Lung (tissue), 12 donors: ENCODE results near the gene MSANTD2. TPM values are rescaled to one million over a fixed set of nuclear protein-coding genes. Genes with fewer than 3 reads are reported as not detected.

Source experiments
- ATAC-seq: fragments of 200-7000 bp; cut with Tn5 transposase; one replicate; pipeline ENCODE4 v1.9.1; 2020; ENCODE audit warnings: moderate number of reproducible peaks; ENCODE audit not compliant: insufficient read depth, low FRiP score
- DNase-seq, 3 donors: peaks; one replicate each; pipeline ENCODE4 v3.0.0-alpha.2; 2013 to 2017
- H3K27ac ChIP-seq, 2 donors: one replicate each; pipeline ENCODE4 v1.5.1; 2013; ENCODE audit warnings: mild to moderate bottlenecking in 2 of 2, moderate library complexity in 2 of 2, control low read depth in 1 of 2, inconsistent platforms in 1 of 2, low read depth in 1 of 2, low read length in 1 of 2
- H3K27me3 ChIP-seq, 3 donors: one replicate each; pipeline ENCODE4 v1.5.1; 2013; ENCODE audit warnings: low read length in 2 of 3; ENCODE audit not compliant: control insufficient read depth in 3 of 3, insufficient read depth in 3 of 3
- H3K36me3 ChIP-seq, 4 donors: one replicate each; pipeline ENCODE4 v1.5.1; 2013; ENCODE audit warnings: low read length in 4 of 4, mild to moderate bottlenecking in 1 of 4, moderate library complexity in 1 of 4; ENCODE audit not compliant: control insufficient read depth in 4 of 4, insufficient read depth in 4 of 4
- H3K4me1 ChIP-seq, 5 donors: one replicate each; pipeline ENCODE4 v1.5.1; 2013; ENCODE audit warnings: low read length in 5 of 5, mild to moderate bottlenecking in 2 of 5, moderate library complexity in 1 of 5; ENCODE audit not compliant: control insufficient read depth in 5 of 5, insufficient read depth in 5 of 5
- H3K4me3 ChIP-seq: one replicate; pipeline ENCODE4 v1.5.1; 2013; ENCODE audit warnings: mild to moderate bottlenecking, control low read depth, moderate library complexity
- H3K9ac ChIP-seq, 2 donors: one replicate each; pipeline ENCODE4 v1.5.1; 2013; ENCODE audit warnings: low read length in 2 of 2, control low read depth in 1 of 2; ENCODE audit not compliant: insufficient read depth in 1 of 2
- H3K9me3 ChIP-seq, 4 donors: one replicate each; pipeline ENCODE4 v1.5.1; 2013; ENCODE audit warnings: low read length in 3 of 4, mild to moderate bottlenecking in 1 of 4, moderate library complexity in 1 of 4; ENCODE audit not compliant: control insufficient read depth in 4 of 4, insufficient read depth in 3 of 4
- WGBS, 2 donors: extraction: QIAGEN DNeasy Blood & Tissue Kit; methylation state at CpG; one replicate each; pipeline ENCODE4 v1.1.7; 2013; 5-methylcytosine and 5-hydroxymethylcytosine counted together
- polyA plus RNA-seq, 2 donors: library from polyadenylated mRNA; stranded (reverse); fragments of 200-250 nt; gene quantifications; one replicate each; pipeline ENCODE4 v1.2.1, GENCODE V29; 2013
- total RNA-seq, 2 donors: library from RNA; depleted of rRNA in 1 of 2; stranded (reverse); fragments of >200 nt in 1 of 2; gene quantifications; one replicate each; pipeline ENCODE4 v1.2.1, GENCODE V29; 2014 to 2021
- TF ChIP-seq, protein P1 (sequence below): IDR thresholded peaks from 2 replicates; pipeline ENCODE4 v1.5.1; 2012; ENCODE audit warnings: mild to moderate bottlenecking; ENCODE audit errors: control extremely low read depth, extremely low read depth
- donor health status: control.
- donor health status: control.
- donor health status: Bipolar disorder and iron deficiency.
- donor health status: healthy.
- donor health status: DM: yes; HTN: yes; CAD: no.

The MSANTD2 gene
- total and polyA plus RNA-seq, 4 donors, result 3.9 to 33.6 (median 15.7) TPM

- Histone ChIP-seq H3K9me3 (no peaks in the 10 kb centered on the region), H3K27me3 (peaks cover 0 to 10% (median 7%) of the 10 kb centered on the region in 3 donors), H3K4me3 (no peak overlapping the region), H3K27ac (no peak overlapping the region), H3K36me3 (peaks cover 6 to 22% (median 7%) of the 10 kb centered on the region in 4 donors), H3K4me1 (peaks cover 0 to 15% (median 0%) of the 10 kb centered on the region in 5 donors), H3K9ac (no peak overlapping the region)
- TF ChIP-seq, protein P1, sequence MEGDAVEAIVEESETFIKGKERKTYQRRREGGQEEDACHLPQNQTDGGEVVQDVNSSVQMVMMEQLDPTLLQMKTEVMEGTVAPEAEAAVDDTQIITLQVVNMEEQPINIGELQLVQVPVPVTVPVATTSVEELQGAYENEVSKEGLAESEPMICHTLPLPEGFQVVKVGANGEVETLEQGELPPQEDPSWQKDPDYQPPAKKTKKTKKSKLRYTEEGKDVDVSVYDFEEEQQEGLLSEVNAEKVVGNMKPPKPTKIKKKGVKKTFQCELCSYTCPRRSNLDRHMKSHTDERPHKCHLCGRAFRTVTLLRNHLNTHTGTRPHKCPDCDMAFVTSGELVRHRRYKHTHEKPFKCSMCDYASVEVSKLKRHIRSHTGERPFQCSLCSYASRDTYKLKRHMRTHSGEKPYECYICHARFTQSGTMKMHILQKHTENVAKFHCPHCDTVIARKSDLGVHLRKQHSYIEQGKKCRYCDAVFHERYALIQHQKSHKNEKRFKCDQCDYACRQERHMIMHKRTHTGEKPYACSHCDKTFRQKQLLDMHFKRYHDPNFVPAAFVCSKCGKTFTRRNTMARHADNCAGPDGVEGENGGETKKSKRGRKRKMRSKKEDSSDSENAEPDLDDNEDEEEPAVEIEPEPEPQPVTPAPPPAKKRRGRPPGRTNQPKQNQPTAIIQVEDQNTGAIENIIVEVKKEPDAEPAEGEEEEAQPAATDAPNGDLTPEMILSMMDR, result no peak
- 99% methylated on average over 2 of the region's 2 CpGs for WGBS, 2 donors
- no peak for DNase-seq
- no peak for ATAC-seq
Observed at GRCh38 chr11:124766156-124766555, 34.0 kb downstream of the MSANTD2 start.

DNA sequence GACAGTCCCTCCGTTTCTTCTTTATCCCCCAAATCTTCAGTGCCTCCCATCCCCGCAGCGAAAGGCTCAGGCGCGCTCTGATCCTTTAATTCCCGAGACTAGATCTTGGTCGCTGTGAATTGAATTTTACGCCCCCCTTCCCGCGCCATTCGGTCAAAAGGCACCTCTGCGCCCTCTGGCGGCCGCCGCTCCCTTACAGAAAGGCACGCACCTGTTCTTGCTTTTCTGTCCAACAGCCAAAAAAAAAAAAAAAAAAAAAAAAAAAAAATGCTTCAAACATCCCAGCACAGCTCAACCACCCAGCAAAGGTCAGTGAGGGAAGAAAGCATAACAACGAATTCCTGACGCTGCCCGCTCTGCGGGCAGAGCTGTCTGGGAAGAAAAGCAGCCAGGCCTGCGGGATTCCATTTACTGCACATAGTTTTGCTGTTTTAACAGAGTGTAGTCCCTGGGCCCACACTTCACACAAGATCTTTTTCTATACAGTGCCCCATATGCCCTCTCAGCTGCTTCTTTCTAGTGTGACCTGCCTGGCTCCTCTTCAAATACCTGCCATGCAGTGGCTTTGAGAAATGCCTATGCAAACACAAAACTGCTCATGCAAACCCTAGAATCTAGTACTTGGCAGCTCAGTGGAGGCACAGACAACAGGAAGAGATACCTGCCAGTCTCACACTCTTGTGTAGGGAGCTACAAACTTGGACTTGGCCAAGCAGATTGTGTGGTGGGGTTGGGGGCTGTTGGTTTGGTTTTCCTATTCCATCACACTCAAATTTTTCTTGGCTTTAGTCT lies 36.9 kb downstream of the MSANTD2 start:
- TF ChIP-seq, protein P1, result peak; percentile 71
- 6 to 7% methylated on average over 21 of the region's 21 CpGs for WGBS, 2 donors
- peak overlapping the region in 1 of 2 donors; percentile 20 for H3K9ac ChIP-seq
- H3K9me3 ChIP-seq, result peaks cover 0 to 2% (median 0%) of the 10 kb centered on the region in 4 donors
- H3K27ac ChIP-seq, result peak overlapping the region in 1 of 2 donors; percentile 72
- DNase-seq, result peak; percentile 82 to 89 (median 87)
- peaks cover 0 to 27% (median 24%) of the 10 kb centered on the region in 3 donors for H3K27me3 ChIP-seq
- ATAC-seq, result peak; percentile 43
- peaks cover 0 to 9% (median 4%) of the 10 kb centered on the region in 4 donors for H3K36me3 ChIP-seq
- peaks cover 0 to 35% (median 8%) of the 10 kb centered on the region in 5 donors for H3K4me1 ChIP-seq
- H3K4me3 ChIP-seq, result peak overlapping the region; percentile 56

DNA sequence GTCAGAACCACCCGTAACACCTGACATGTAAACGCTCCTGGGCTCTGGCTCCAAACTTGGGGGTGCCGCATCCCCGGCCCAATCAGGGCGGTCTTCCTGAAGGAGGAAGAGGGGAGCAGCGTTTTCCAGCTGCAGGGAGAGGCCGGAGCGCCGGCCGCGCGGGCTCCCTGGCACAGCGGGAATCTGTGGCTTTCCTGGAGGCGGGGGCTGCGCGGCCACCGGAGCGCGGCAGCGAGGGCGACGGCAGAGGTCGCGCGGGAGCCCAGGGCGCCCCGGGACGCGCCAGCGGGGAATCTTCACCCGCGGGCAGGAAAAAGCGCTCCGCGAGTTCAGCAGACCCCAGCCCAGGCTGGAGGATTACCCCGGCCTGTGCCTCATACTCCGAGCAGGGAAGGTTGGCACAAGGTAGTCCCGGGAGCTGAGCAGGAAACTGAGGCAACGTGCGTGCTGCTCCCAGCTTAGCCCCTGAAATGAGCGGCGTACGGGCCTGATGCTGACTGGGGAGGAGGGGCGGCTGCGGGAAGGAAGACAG lies 37.5 kb downstream of the MSANTD2 start:
- Histone ChIP-seq H3K4me1 (peaks cover 0 to 40% (median 10%) of the 10 kb centered on the region in 5 donors), H3K36me3 (peaks cover 0 to 9% (median 4%) of the 10 kb centered on the region in 4 donors), H3K9ac (peak overlapping the region in 1 of 2 donors; percentile 20), H3K27me3 (peaks cover 0 to 31% (median 30%) of the 10 kb centered on the region in 3 donors), H3K27ac (peak overlapping the region; percentile 58 to 72), H3K9me3 (peaks cover 0 to 2% (median 0%) of the 10 kb centered on the region in 4 donors), H3K4me3 (peak overlapping the region; percentile 56)
- WGBS, 2 donors, result 0 to 1% methylated on average over 36 to 45 of the region's 45 CpGs
- ATAC-seq, result peak; percentile 0
- TF ChIP-seq, protein P1, result no peak
- DNase-seq, result peak in 1 of 3 donors; percentile 28
